Vagina (tissue), 2 donors: ENCODE results near the gene GNPDA2.

ENCODE experiments used
- POLR2A ChIP-seq, 2 donors: fragments of 450-650 bp; IDR thresholded peaks; one replicate each; pipeline ENCODE4 v1.6.1; 2017; ENCODE audit warnings: antibody characterized with exemption in 2 of 2, mild to moderate bottlenecking in 2 of 2, moderate library complexity in 2 of 2
- TF ChIP-seq, protein P1 (sequence below), 3 experiments: fragments of 450-650 bp in 2 of 3; fragments of 200-600 bp in 1 of 3; sonication (generic) in 1 of 3; IDR thresholded peaks; one replicate each; pipeline ENCODE4 v1.5.1; 2017 to 2019; ENCODE audit warnings: antibody characterized with exemption in 3 of 3, mild to moderate bottlenecking in 2 of 3, moderate library complexity in 2 of 3

DNA sequence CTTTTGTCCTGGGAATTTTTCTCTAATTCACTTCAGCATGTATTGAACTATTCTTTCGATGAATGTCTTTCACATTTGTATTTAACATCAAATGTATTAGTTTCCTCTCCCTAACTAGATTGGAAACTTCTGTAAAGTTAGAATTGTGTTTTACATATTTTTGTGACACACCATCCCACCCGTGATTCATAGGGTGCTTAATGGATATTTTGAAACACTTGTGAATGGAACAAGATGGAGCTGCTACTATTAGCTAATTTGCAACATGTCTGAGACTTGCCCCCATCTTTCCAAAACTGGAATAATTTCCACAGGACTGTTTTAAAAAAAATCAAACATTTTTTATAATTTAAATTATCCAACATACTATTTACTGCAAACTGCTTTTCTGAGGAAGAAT lies 30.2 kb upstream of the GNPDA2 start:
- TF ChIP-seq, protein P1, sequence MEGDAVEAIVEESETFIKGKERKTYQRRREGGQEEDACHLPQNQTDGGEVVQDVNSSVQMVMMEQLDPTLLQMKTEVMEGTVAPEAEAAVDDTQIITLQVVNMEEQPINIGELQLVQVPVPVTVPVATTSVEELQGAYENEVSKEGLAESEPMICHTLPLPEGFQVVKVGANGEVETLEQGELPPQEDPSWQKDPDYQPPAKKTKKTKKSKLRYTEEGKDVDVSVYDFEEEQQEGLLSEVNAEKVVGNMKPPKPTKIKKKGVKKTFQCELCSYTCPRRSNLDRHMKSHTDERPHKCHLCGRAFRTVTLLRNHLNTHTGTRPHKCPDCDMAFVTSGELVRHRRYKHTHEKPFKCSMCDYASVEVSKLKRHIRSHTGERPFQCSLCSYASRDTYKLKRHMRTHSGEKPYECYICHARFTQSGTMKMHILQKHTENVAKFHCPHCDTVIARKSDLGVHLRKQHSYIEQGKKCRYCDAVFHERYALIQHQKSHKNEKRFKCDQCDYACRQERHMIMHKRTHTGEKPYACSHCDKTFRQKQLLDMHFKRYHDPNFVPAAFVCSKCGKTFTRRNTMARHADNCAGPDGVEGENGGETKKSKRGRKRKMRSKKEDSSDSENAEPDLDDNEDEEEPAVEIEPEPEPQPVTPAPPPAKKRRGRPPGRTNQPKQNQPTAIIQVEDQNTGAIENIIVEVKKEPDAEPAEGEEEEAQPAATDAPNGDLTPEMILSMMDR (IDR thresholded peaks at IDR 0.05), result no peak
- TF ChIP-seq POLR2A (IDR thresholded peaks at IDR 0.05), result no peak
